Mesenchymal stem cell (in vitro differentiated cells and primary cell): ENCODE results near the gene GAPT. TPM values are rescaled to one million over a fixed set of nuclear protein-coding genes. Genes with fewer than 3 reads are reported as not detected.

Experiments used
- small RNA-seq: library from polyadenylated mRNA; stranded (forward); fragments of <200 nt; extraction: miRNeasy Mini kit (QIAGEN cat#:217004); gene quantifications from one replicate; pipeline ENCODE3, GENCODE V24; 2013; ENCODE audit warnings: low read depth

Gene GAPT

Small RNA genes lying within 50 kb of the gene (small RNA-seq; reads per million reads assigned to genes)
- not detected for gene MIR548AE2
